GM21447 (cell line): ENCODE results near the gene FAM171A1.
"Not testable (repeated sequence)": the region's sequence is repeated elsewhere in the genome, so short reads cannot be mapped to it uniquely, and the experiment has no call there.

ENCODE experiments used
- ATAC-seq: cut with Tn5 transposase; IDR thresholded peaks from one replicate; pipeline ENCODE4 v1.9.1; 2021; ENCODE audit not compliant: unreplicated experiment

The FAM171A1 gene

GRCh38 chr10:15346440-15347141, 24.5 kb downstream of the FAM171A1 start:
- ATAC-seq: no peak

- ATAC-seq: no peak
Measured at GRCh38 chr10:15345450-15345849, 25.6 kb downstream of the FAM171A1 start.

GRCh38 chr10:15344876-15345285, 26.2 kb downstream of the FAM171A1 start:
- ATAC-seq: no peak

GRCh38 chr10:15344256-15344875, 26.7 kb downstream of the FAM171A1 start:
- no peak for ATAC-seq

- no peak for ATAC-seq
Measured at GRCh38 chr10:15342970-15343369, 28.1 kb downstream of the FAM171A1 start.

GRCh38 chr10:15341502-15342128, 29.5 kb downstream of the FAM171A1 start:
- ATAC-seq: no peak

- no peak for ATAC-seq
Measured at GRCh38 chr10:15339892-15340291, 31.2 kb downstream of the FAM171A1 start.

- ATAC-seq: not testable (repeated sequence)
Measured at GRCh38 chr10:15337441-15337923, 33.6 kb downstream of the FAM171A1 start.

- ATAC-seq: no peak
Measured at GRCh38 chr10:15336211-15336610, 34.9 kb downstream of the FAM171A1 start.

GRCh38 chr10:15335508-15335907, 35.6 kb downstream of the FAM171A1 start:
- no peak for ATAC-seq

- ATAC-seq: no peak
Measured at GRCh38 chr10:15334650-15335323, 36.3 kb downstream of the FAM171A1 start.

- no peak for ATAC-seq
Measured at GRCh38 chr10:15333909-15334649, 37.0 kb downstream of the FAM171A1 start.

GRCh38 chr10:15333181-15333580, 37.9 kb downstream of the FAM171A1 start:
- ATAC-seq: not testable (repeated sequence)

- ATAC-seq: no peak
Measured at GRCh38 chr10:15331461-15331860, 39.6 kb downstream of the FAM171A1 start.

GRCh38 chr10:15329437-15329836, 41.7 kb downstream of the FAM171A1 start:
- no peak for ATAC-seq

- no peak for ATAC-seq
Measured at GRCh38 chr10:15325944-15326284, 45.2 kb downstream of the FAM171A1 start.

- ATAC-seq: no peak
Measured at GRCh38 chr10:15325243-15325943, 45.7 kb downstream of the FAM171A1 start.

- ATAC-seq: no peak
Measured at GRCh38 chr10:15324611-15325010, 46.5 kb downstream of the FAM171A1 start.

GRCh38 chr10:15324113-15324512, 47.0 kb downstream of the FAM171A1 start:
- ATAC-seq: no peak

GRCh38 chr10:15322356-15322755, 48.7 kb downstream of the FAM171A1 start:
- ATAC-seq: no peak
